H1 (cell line): ENCODE results near the gene MT1G. TPM values are rescaled to one million over a fixed set of nuclear protein-coding genes. Genes with fewer than 3 reads are reported as not detected.

Experiments used
- CTCF ChIA-PET: fragments of 300-600 bp; sonication (Branson Sonifier 250); formaldehyde crosslinking; loops from one replicate; lab custom pipeline; 2021; ENCODE audit not compliant: partially characterized antibody; lab: Charles Lee
- POLR2A ChIA-PET: fragments of 300-600 bp; sonication (Branson Sonifier 250); formaldehyde crosslinking; loops from one replicate; lab custom pipeline; 2021; ENCODE audit warnings: inconsistent platforms; ENCODE audit not compliant: partially characterized antibody; lab: Charles Lee
- DNase-seq, 2 experiments: peaks; one replicate each; pipeline versions ENCODE4 v3.0.0 to v3.0.0-alpha.2; 2010 to 2022; ENCODE audit warnings: low spot score in 2 of 2, low read depth in 1 of 2, mixed read lengths in 1 of 2
- FAIRE-seq: peaks from 2 replicates; lab custom pipeline; 2011; peaks lifted over from hg19 to GRCh38; lab: Jason Lieb, UNC
- H2AFZ ChIP-seq: 2 replicates; pipeline ENCODE4 v1.8.1; 2012; ENCODE audit warnings: low read length, inconsistent platforms
- H2AK5ac ChIP-seq: 2 replicates; pipeline ENCODE4 v1.6.1; 2013; ENCODE audit warnings: low read depth, low read length
- H2BK120ac ChIP-seq: replicated peaks from 2 replicates; pipeline ENCODE3; 2013; ENCODE audit warnings: low read depth, low read length, inconsistent platforms
- H2BK12ac ChIP-seq: 2 replicates; pipeline ENCODE4 v1.6.1; 2013; ENCODE audit warnings: low read depth, low read length
- H2BK15ac ChIP-seq: 2 replicates; pipeline ENCODE4 v1.6.1; 2013; ENCODE audit warnings: low read length
- H2BK20ac ChIP-seq: 2 replicates; pipeline ENCODE4 v1.6.1; 2013; ENCODE audit warnings: low read length
- H2BK5ac ChIP-seq: 2 replicates; pipeline ENCODE4 v1.6.1; 2013; ENCODE audit warnings: low read depth, low read length
- H3K14ac ChIP-seq: 2 replicates; pipeline ENCODE4 v1.6.1; 2013; ENCODE audit warnings: inconsistent platforms; ENCODE audit not compliant: insufficient read length
- H3K18ac ChIP-seq: 2 replicates; pipeline ENCODE4 v1.6.1; 2013; ENCODE audit warnings: low read length; ENCODE audit errors: extremely low read depth
- H3K23ac ChIP-seq: 2 replicates; pipeline ENCODE4 v1.6.1; 2013; ENCODE audit warnings: inconsistent platforms; ENCODE audit not compliant: insufficient read length
- H3K23me2 ChIP-seq: 2 replicates; pipeline ENCODE4 v1.6.1; 2013; ENCODE audit warnings: low read depth, low read length
- H3K27ac ChIP-seq: 2 replicates; pipeline ENCODE4 v1.6.1; 2011; ENCODE audit warnings: low read depth, low read length, inconsistent platforms
- H3K27me3 ChIP-seq, 4 experiments: replicated peaks in 1 of 4; 1 replicate in 1 of 4; 2 replicates in 3 of 4; pipeline versions ENCODE4 v1.6.1 to v1.8.1; 2011 to 2013; ENCODE audit warnings: low read length in 3 of 4, mild to moderate bottlenecking in 3 of 4, inconsistent platforms in 2 of 4, mixed read lengths in 2 of 4, moderate library complexity in 1 of 4; ENCODE audit not compliant: control insufficient read depth in 3 of 4, insufficient read depth in 3 of 4; ENCODE audit errors: extremely low read depth in 1 of 4
- H3K36me3 ChIP-seq, 4 experiments: 2 replicates each; pipeline versions ENCODE4 v1.6.1 to v1.8.1; 2011 to 2013; ENCODE audit warnings: mild to moderate bottlenecking in 4 of 4, low read length in 3 of 4, moderate library complexity in 2 of 4, control low read depth in 1 of 4, inconsistent platforms in 1 of 4; ENCODE audit not compliant: insufficient read depth in 4 of 4, control insufficient read depth in 2 of 4
- H3K4ac ChIP-seq: replicated peaks from 2 replicates; pipeline ENCODE3; 2013; ENCODE audit warnings: low read length, low read depth, mixed read lengths, inconsistent platforms; ENCODE audit not compliant: insufficient read length
- H3K4me1 ChIP-seq, 4 experiments: replicated peaks in 1 of 4; 1 replicate in 1 of 4; 2 replicates in 3 of 4; pipeline versions ENCODE4 v1.6.1 to v1.8.1; 2011 to 2013; ENCODE audit warnings: low read length in 3 of 4, inconsistent platforms in 2 of 4, mixed read lengths in 1 of 4; ENCODE audit not compliant: insufficient read depth in 4 of 4, control insufficient read depth in 3 of 4
- H3K4me2 ChIP-seq, 2 experiments: 2 replicates each; pipeline versions ENCODE4 v1.6.1 to v1.8.1; 2011 to 2013; ENCODE audit warnings: low read depth in 2 of 2, low read length in 2 of 2, control low read depth in 1 of 2, inconsistent platforms in 1 of 2, mild to moderate bottlenecking in 1 of 2; ENCODE audit not compliant: insufficient read depth in 1 of 2
- H3K4me3 ChIP-seq, 4 experiments: fragments of 200-600, 300-600 bp in 1 of 4; sonication (generic), shearing (Covaris generic), sonication (Bioruptor Twin) in 1 of 4; 2 replicates each; pipeline versions ENCODE4 v1.5.1 to v1.8.1; 2011 to 2016; ENCODE audit warnings: low read length in 4 of 4, low read depth in 3 of 4, control low read depth in 2 of 4, inconsistent platforms in 2 of 4, mild to moderate bottlenecking in 2 of 4, mixed read lengths in 1 of 4, moderate library complexity in 1 of 4; ENCODE audit not compliant: insufficient read depth in 2 of 4; ENCODE audit errors: extremely low read depth in 1 of 4
- H3K56ac ChIP-seq: replicated peaks from 2 replicates; pipeline ENCODE3; 2013; ENCODE audit warnings: low read depth, mild to moderate bottlenecking, mixed read lengths, low read length, inconsistent platforms; ENCODE audit not compliant: insufficient read length
- H3K79me1 ChIP-seq: 2 replicates; pipeline ENCODE4 v1.6.1; 2013; ENCODE audit warnings: low read depth, low read length, control low read depth
- H3K79me2 ChIP-seq, 2 experiments: 2 replicates each; pipeline versions ENCODE4 v1.6.1 to v1.8.1; 2012 to 2013; ENCODE audit warnings: low read length in 2 of 2, mild to moderate bottlenecking in 2 of 2, inconsistent platforms in 1 of 2; ENCODE audit not compliant: insufficient read depth in 2 of 2, control insufficient read depth in 1 of 2
- H3K9ac ChIP-seq, 4 experiments: replicated peaks in 1 of 4; 1 replicate in 1 of 4; 2 replicates in 3 of 4; pipeline versions ENCODE4 v1.6.1 to v1.8.1; 2011 to 2013; ENCODE audit warnings: low read depth in 3 of 4, low read length in 3 of 4, control low read depth in 2 of 4, mild to moderate bottlenecking in 2 of 4, moderate library complexity in 2 of 4, inconsistent platforms in 1 of 4; ENCODE audit errors: extremely low read depth in 1 of 4
- H3K9me3 ChIP-seq, 2 experiments: 2 replicates each; pipeline versions ENCODE4 v1.6.1 to v1.8.1; 2012 to 2013; ENCODE audit warnings: mild to moderate bottlenecking in 2 of 2, moderate library complexity in 2 of 2, control low read depth in 1 of 2, inconsistent platforms in 1 of 2, low read depth in 1 of 2, low read length in 1 of 2, mixed read lengths in 1 of 2; ENCODE audit not compliant: insufficient read depth in 2 of 2
- H4K20me1 ChIP-seq, 2 experiments: replicated peaks in 1 of 2; 2 replicates each; pipeline versions ENCODE3 to v1.8.1; 2011 to 2013; ENCODE audit warnings: inconsistent platforms in 2 of 2, low read length in 2 of 2, mild to moderate bottlenecking in 1 of 2; ENCODE audit not compliant: insufficient read depth in 2 of 2, control insufficient read depth in 1 of 2
- H4K5ac ChIP-seq: 2 replicates; pipeline ENCODE4 v1.6.1; 2013; ENCODE audit warnings: low read length, low read depth, mixed read lengths, inconsistent platforms; ENCODE audit not compliant: insufficient read length
- H4K8ac ChIP-seq: 2 replicates; pipeline ENCODE4 v1.8.0; 2013; ENCODE audit warnings: mild to moderate bottlenecking, moderate library complexity, low read length, inconsistent platforms; ENCODE audit not compliant: insufficient read depth; ENCODE audit errors: extremely low read depth
- H4K91ac ChIP-seq: replicated peaks from 2 replicates; pipeline ENCODE3; 2013; ENCODE audit warnings: low read length, mixed read lengths, inconsistent platforms; ENCODE audit not compliant: insufficient read length
- CBX8 ChIP-seq: fragments of 300-800, 300-1000 bp; sonication (generic); IDR thresholded peaks from 2 replicates; pipeline ENCODE4 v1.7.1; 2016; ENCODE audit warnings: low read depth, low read length, borderline replicate concordance
- POU5F1 ChIP-seq: IDR thresholded peaks from 2 replicates; pipeline ENCODE4 v1.6.1; 2011; ENCODE audit warnings: low read depth, mild to moderate bottlenecking, low read length, moderate library complexity
- TCF12 ChIP-seq: IDR thresholded peaks from 2 replicates; pipeline ENCODE4 v1.6.1; 2011; ENCODE audit warnings: low read depth, mild to moderate bottlenecking, low read length
- WGBS, 2 experiments: shearing (Covaris generic) in 1 of 2; methylation state at CpG; one replicate each; pipeline versions ENCODE4 v1.1.6 to v1.1.7; 2013 to 2015; ENCODE audit warnings: low lambda C conversion rate in 2 of 2, mixed read lengths in 2 of 2, inconsistent platforms in 1 of 2, low coverage in 1 of 2, missing lambda C conversion rate in 1 of 2; ENCODE audit not compliant: insufficient replicate concordance in 2 of 2, insufficient coverage in 1 of 2, insufficient read length in 1 of 2; ENCODE audit errors: extremely low coverage in 1 of 2, missing lambda C conversion rate in 1 of 2; 5-methylcytosine and 5-hydroxymethylcytosine counted together
- polyA plus RNA-seq, 7 experiments: library from polyadenylated mRNA; depleted of rRNA in 3 of 7; stranded (reverse) in 5 of 7; unstranded in 2 of 7; fragments of >200 nt in 5 of 7; fragments of 200-250 nt in 2 of 7; gene quantifications; 1 replicate in 5 of 7; 2 replicates in 1 of 7; 4 replicates in 1 of 7; pipeline versions ENCODE4 v1.2.1 to v1.2.3, GENCODE V29; 2011 to 2013; ENCODE audit warnings: missing spikeins in 2 of 7, mixed read lengths in 2 of 7
- total RNA-seq: library from RNA; stranded (reverse); fragmentation: NEBNext Ultra II Directional; extraction: Animal tissue kit (Norgen Biotek cat#: 25700); gene quantifications from 2 replicates; pipeline ENCODE4 v1.2.1, GENCODE V29; 2021

Gene MT1G
- total and polyA plus RNA-seq, 2 of the 8 experiments (the other 6 are each of a cell fraction or from before 2014, with no cell fraction given) = 17.7 to 515 TPM

- CTCF ChIA-PET = interaction anchor here (0.6 to 2.1 kb wide), 11 partner anchors 10 to 165 kb away, joined by 3 to 6 read pairs (median 3); no protein-coding TSS in a partner anchor
- no peaks in the 10 kb centered on the region for H3K79me2 ChIP-seq
- H2BK5ac ChIP-seq = no peak overlapping the region
- no peak overlapping the region for H3K27ac ChIP-seq
- H2BK15ac ChIP-seq = no peak overlapping the region; the same call in 1 of the 2 replicates
- H2BK20ac ChIP-seq = no peak overlapping the region
- H4K5ac ChIP-seq = no peak overlapping the region
- no peak overlapping the region for H2AK5ac ChIP-seq
- POLR2A ChIA-PET = interaction anchor here (0.7 to 5.0 kb wide), 4 partner anchors 14 to 53 kb away, joined by 3 to 28 read pairs (median 4); partner anchors contain the start of genes MT1X and NUP93
- H3K4me3 ChIP-seq = no peak overlapping the region
- peaks cover 0 to 4% of the 10 kb centered on the region in 2 experiments; a peak in 1 of 4 replicates for H3K9me3 ChIP-seq
- no peak overlapping the region; the same call in 1 of the 2 replicates for H2BK12ac ChIP-seq
- H3K36me3 ChIP-seq = no peaks in the 10 kb centered on the region
- H2BK120ac ChIP-seq = no peak overlapping the region
- H3K18ac ChIP-seq = no peak overlapping the region
- no peak overlapping the region for H3K9ac ChIP-seq
- H3K4me1 ChIP-seq = peaks cover 0 to 2% (median 0%) of the 10 kb centered on the region in 4 experiments; a peak in 1 of 7 replicates
- H3K14ac ChIP-seq = no peak overlapping the region
- TF ChIP-seq CBX8 (no peak), TCF12 (no peak), POU5F1 (no peak)
- no peaks in the 10 kb centered on the region for H3K23me2 ChIP-seq
- no peak overlapping the region for H3K4me2 ChIP-seq
- no peak overlapping the region for H2AFZ ChIP-seq
- H3K4ac ChIP-seq = no peak overlapping the region
- DNase-seq = no peak
- H4K8ac ChIP-seq = no peak overlapping the region
- no peak overlapping the region for H4K91ac ChIP-seq
- H3K27me3 ChIP-seq = no peaks in the 10 kb centered on the region; a peak in 1 of 7 replicates
- FAIRE-seq = no peak
- no peaks in the 10 kb centered on the region for H4K20me1 ChIP-seq
- no peak overlapping the region for H3K56ac ChIP-seq
- WGBS, 2 experiments = 82% methylated on average over 5 of the region's 5 CpGs; no CpG with 5 or more reads in 1 of the 2 experiments
- H3K23ac ChIP-seq = no peak overlapping the region
- no peaks in the 10 kb centered on the region for H3K79me1 ChIP-seq
Measured at GRCh38 chr16:56697456-56698155, 29.7 kb upstream of the MT1G start.
